Activated T-helper 2 cell treated with anti-CD3 and anti-CD28 coated beads, Interferon-gamma antibody, Interleukin-2, Interleukin-4, amounts not matched to agents 10 μg/mL and 5 μg/mL and 100 μg/mL, durations not matched to agents 14 hours and 24 hours and 36 hours (primary cell): ENCODE measurements around the gene PKMYT1. TPM values are rescaled to one million over a fixed set of nuclear protein-coding genes. Genes with fewer than 3 reads are reported as not detected.

Experiments
- DNase-seq: peaks from one replicate; pipeline ENCODE4 v3.0.0; 2021; ENCODE audit warnings: low spot score
- H3K27ac Mint-ChIP-seq: one replicate; pipeline ENCODE4 v1.8.0; 2021; ENCODE audit warnings: mixed read lengths
- H3K27me3 Mint-ChIP-seq: one replicate; pipeline ENCODE4 v1.8.0; 2021; ENCODE audit warnings: low read depth, mixed read lengths
- H3K36me3 Mint-ChIP-seq: one replicate; pipeline ENCODE4 v1.8.0; 2021; ENCODE audit warnings: low read depth, mixed read lengths
- H3K4me1 Mint-ChIP-seq: one replicate; pipeline ENCODE4 v1.8.0; 2021; ENCODE audit warnings: low read depth, mixed read lengths
- H3K4me3 Mint-ChIP-seq: one replicate; pipeline ENCODE4 v1.8.0; 2021; ENCODE audit warnings: low read depth, mild to moderate bottlenecking, moderate library complexity, mixed read lengths
- H3K9me3 Mint-ChIP-seq: one replicate; pipeline ENCODE4 v1.8.0; 2021; ENCODE audit warnings: mixed read lengths
- intact Hi-C: fragments of 100-400 bp; cut with micrococcal nuclease; formaldehyde crosslinking; loops from one replicate; pipeline ENCODE4 v1.15.1; 2023
- total RNA-seq: library from RNA; stranded (reverse); gene quantifications from 2 replicates; pipeline ENCODE4 v1.2.3, GENCODE V29; 2022

Gene PKMYT1
- total RNA-seq, 1 donor from 2014 or later: 106 TPM

- peaks cover 15% of the 10 kb centered on the region for H3K4me1 Mint-ChIP-seq
- H3K9me3 Mint-ChIP-seq: no peaks in the 10 kb centered on the region
- DNase-seq: peak; percentile 64
- H3K4me3 Mint-ChIP-seq: peak overlapping the region; percentile 39
- peaks cover 3% of the 10 kb centered on the region for H3K36me3 Mint-ChIP-seq
- intact Hi-C loops: no loop called here
- H3K27ac Mint-ChIP-seq: no peak overlapping the region
- peaks cover 30% of the 10 kb centered on the region for H3K27me3 Mint-ChIP-seq
These were observed 15.5 kb downstream of the PKMYT1 start for GRCh38 chr16:2964475-2965336.

- Mint-ChIP-seq H3K27ac (no peak within 1 kb of the TSS), H3K4me1 (peaks cover 15% of the 10 kb centered on the region), H3K36me3 (peaks cover 3% of the 10 kb centered on the region), H3K9me3 (no peaks in the 10 kb centered on the region), H3K27me3 (peaks cover 31% of the 10 kb centered on the region), H3K4me3 (peak within 1 kb of the TSS; percentile 77)
- intact Hi-C loops: no loop called here
- DNase-seq: no peak
These were observed 16.3 kb downstream of the PKMYT1 start, which contains the start of gene KREMEN2 for GRCh38 chr16:2963723-2964474. Gene KREMEN2 (plus strand): TSS chr16:2964275. CDS start chr16:2964521, 246 bp downstream.

GRCh38 chr16:2963074-2963722 is 17.0 kb downstream of the PKMYT1 start:
- DNase-seq: no peak
- peaks cover 11% of the 10 kb centered on the region for H3K4me1 Mint-ChIP-seq
- peaks cover under 1% of the 10 kb centered on the region for H3K36me3 Mint-ChIP-seq
- H3K4me3 Mint-ChIP-seq: peak overlapping the region; percentile 77
- intact Hi-C loops: no loop called here
- H3K9me3 Mint-ChIP-seq: no peaks in the 10 kb centered on the region
- H3K27me3 Mint-ChIP-seq: peaks cover 28% of the 10 kb centered on the region
- no peak overlapping the region for H3K27ac Mint-ChIP-seq

GRCh38 chr16:2962334-2963073 is 17.7 kb downstream of the PKMYT1 start:
- intact Hi-C loops: no loop called here
- H3K9me3 Mint-ChIP-seq: no peaks in the 10 kb centered on the region
- peaks cover 9% of the 10 kb centered on the region for H3K4me1 Mint-ChIP-seq
- no peak overlapping the region for H3K4me3 Mint-ChIP-seq
- peaks cover 23% of the 10 kb centered on the region for H3K27me3 Mint-ChIP-seq
- DNase-seq: no peak
- H3K36me3 Mint-ChIP-seq: no peaks in the 10 kb centered on the region
- no peak overlapping the region for H3K27ac Mint-ChIP-seq

GRCh38 chr16:2960183-2961010 is 19.8 kb downstream of the PKMYT1 start:
- intact Hi-C loops: no loop called here

GRCh38 chr16:2959206-2959605 is 21.0 kb downstream of the PKMYT1 start:
- Mint-ChIP-seq H3K36me3 (no peaks in the 10 kb centered on the region), H3K4me1 (peaks cover 6% of the 10 kb centered on the region), H3K27me3 (peaks cover 21% of the 10 kb centered on the region), H3K27ac (no peak overlapping the region), H3K9me3 (no peaks in the 10 kb centered on the region), H3K4me3 (no peak overlapping the region)
- DNase-seq: no peak
- intact Hi-C loops: no loop called here

More at GRCh38 chr16:2960183-2961010, 19.8 kb downstream of the PKMYT1 start:
- peaks cover 6% of the 10 kb centered on the region for H3K4me1 Mint-ChIP-seq
- H3K9me3 Mint-ChIP-seq: no peaks in the 10 kb centered on the region
- DNase-seq: no peak
- no peak overlapping the region for H3K27ac Mint-ChIP-seq
- H3K4me3 Mint-ChIP-seq: no peak overlapping the region
- H3K36me3 Mint-ChIP-seq: no peaks in the 10 kb centered on the region
- peaks cover 23% of the 10 kb centered on the region for H3K27me3 Mint-ChIP-seq

GRCh38 chr16:2956579-2956956 is 23.7 kb downstream of the PKMYT1 start:
- Mint-ChIP-seq H3K4me1 (no peaks in the 10 kb centered on the region), H3K9me3 (no peaks in the 10 kb centered on the region), H3K36me3 (no peaks in the 10 kb centered on the region), H3K27ac (no peak overlapping the region), H3K4me3 (no peak overlapping the region), H3K27me3 (peaks cover 9% of the 10 kb centered on the region)
- intact Hi-C loops: no loop called here
- no peak for DNase-seq

GRCh38 chr16:2955779-2956578 is 24.3 kb downstream of the PKMYT1 start:
- H3K4me1 Mint-ChIP-seq: no peaks in the 10 kb centered on the region
- no peak overlapping the region for H3K27ac Mint-ChIP-seq
- H3K4me3 Mint-ChIP-seq: no peak overlapping the region
- no peaks in the 10 kb centered on the region for H3K9me3 Mint-ChIP-seq
- intact Hi-C loops: no loop called here
- DNase-seq: no peak
- no peaks in the 10 kb centered on the region for H3K36me3 Mint-ChIP-seq
- H3K27me3 Mint-ChIP-seq: peaks cover 9% of the 10 kb centered on the region

- intact Hi-C loops: no loop called here
- H3K4me1 Mint-ChIP-seq: no peaks in the 10 kb centered on the region
- H3K4me3 Mint-ChIP-seq: no peak overlapping the region
These were observed 24.8 kb downstream of the PKMYT1 start for GRCh38 chr16:2955438-2955778.

GRCh38 chr16:2954656-2955381 is 25.4 kb downstream of the PKMYT1 start:
- intact Hi-C loops: no loop called here
- Mint-ChIP-seq H3K4me1 (no peaks in the 10 kb centered on the region), H3K27ac (no peak overlapping the region), H3K36me3 (no peaks in the 10 kb centered on the region), H3K4me3 (no peak overlapping the region), H3K27me3 (peaks cover 7% of the 10 kb centered on the region), H3K9me3 (no peaks in the 10 kb centered on the region)
- DNase-seq: no peak

More at GRCh38 chr16:2955438-2955778, 24.8 kb downstream of the PKMYT1 start:
- no peak for DNase-seq
- Mint-ChIP-seq H3K9me3 (no peaks in the 10 kb centered on the region), H3K27me3 (peaks cover 9% of the 10 kb centered on the region), H3K36me3 (no peaks in the 10 kb centered on the region), H3K27ac (no peak overlapping the region)
